ENCODE measurements around the gene MMP25. TPM values are rescaled to one million over a fixed set of nuclear protein-coding genes. Genes with fewer than 3 reads are reported as not detected.

Gene MMP25
- total RNA-seq, 1 experiment from 2014 or later, result 0.11 TPM

DNA sequence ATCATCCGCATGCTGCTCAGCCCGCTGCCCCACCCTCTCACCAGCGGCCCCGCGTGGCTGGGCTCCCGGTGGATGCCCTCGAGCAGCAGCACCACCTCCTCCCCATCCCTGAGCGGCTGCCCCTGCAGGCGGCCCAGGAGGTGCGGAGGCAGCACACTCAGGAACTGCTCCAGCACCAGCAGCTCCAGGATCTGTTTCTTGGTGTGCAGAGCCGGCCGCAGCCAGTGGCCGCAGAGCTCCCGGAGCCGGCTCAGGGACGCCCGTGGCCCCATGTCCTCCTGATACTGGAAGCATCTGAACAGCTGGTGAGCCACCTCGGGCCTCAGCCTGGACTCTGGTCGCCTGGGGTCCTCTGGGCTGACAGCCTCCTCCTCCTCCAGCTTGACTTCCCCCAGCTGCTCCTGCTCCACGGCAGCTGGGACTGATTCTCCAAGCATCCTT is 46.2 kb downstream of the MMP25 start:
- no peak for DNase-seq (ENCODE audit: low read depth)

DNA sequence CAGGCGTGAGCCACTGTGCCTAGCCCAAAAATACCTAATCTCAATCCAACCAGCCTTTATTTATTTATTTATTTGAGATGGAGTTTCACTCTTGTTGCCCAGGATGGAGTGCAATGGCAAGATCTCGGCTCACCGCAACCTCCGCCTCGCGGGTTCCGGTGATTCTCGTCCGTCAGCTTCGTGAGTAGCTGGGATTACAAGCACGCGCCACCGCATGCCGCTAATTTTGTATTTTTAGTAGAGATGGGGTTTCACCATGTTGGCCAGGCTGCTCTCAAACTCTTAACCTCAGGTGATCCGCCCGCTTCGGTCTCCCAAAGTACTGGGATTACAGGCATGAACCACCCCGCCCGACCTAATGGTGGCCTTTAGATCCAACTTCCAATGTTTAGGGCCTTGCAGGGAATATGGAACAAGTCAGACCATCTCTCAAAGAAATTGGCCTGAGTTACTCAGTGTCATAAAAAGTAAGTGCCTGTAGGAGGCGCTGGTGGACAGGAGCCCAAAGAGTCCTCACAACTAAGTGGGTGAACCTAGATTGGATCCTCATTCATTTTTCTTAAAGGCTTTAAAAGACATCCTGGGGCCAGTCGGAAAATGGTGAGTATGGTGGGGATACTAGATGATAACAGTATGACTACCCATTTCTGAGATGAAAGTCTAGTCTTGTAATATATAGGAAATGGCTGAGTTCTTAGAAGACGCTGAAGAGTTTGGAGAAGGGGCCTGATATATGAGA is 48.1 kb downstream of the MMP25 start:
- peak; percentile 50 for DNase-seq (ENCODE audit: low read depth)

DNA sequence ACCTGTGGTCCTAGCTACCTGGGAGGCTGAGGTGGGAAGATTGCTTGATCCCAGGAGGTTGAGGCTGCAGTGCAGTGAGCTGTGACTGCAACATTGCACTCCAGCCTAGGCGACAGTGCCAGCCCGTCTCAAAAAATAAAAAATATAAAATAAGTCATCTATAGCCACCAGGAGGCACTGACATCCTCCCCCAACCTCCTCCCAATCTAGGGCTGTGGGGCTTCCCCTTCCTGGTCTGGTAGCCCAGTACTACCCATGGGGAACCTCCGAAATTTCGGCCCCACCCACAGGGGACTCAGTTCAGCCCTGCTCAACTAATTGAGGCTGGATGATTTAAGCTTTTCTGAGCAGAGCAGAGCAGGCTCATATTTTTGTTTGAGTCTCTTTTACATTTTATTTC is 49.5 kb downstream of the MMP25 start:
- DNase-seq (ENCODE audit: low read depth), result no peak

DNA sequence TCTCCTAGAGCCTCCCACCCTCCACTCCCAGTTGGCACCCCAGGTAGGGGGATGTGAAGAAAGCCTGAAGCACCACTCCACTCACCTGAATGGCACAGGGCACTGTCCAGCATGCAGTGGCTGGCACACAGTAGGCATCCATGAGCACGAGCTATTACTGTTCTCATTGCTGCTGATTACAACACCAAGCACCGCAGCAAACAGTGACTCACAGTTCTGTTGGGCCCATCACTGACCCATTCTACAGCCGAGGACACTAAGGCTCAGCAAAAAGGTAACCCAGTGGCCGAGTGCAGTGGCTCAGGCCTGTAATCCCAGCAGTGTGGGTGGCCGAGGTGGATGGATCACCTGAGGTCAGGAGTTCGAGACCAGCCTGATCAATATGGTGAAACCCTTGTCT is 50.0 kb downstream of the MMP25 start:
- DNase-seq (ENCODE audit: low read depth), result no peak

DNA sequence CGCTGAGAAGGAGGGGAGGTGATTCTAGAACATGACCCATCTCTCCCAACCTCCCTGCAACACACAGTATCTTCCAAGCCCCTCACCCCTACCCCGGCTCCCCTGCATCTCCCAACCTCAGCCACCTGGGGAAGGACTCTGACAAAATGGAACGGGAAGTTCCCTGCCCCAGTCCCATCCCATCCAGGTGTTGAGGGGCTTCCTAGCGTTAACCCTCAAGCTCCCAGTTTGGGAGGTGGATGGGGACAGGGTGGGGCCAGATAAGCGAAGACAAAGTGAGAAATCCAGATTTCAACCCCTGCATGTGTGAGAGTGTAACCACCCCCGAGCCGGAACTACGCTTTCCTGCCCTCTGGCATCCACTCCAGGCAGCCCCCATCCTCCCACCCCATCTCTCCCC is 50.9 kb downstream of the MMP25 start:
- no peak for DNase-seq (ENCODE audit: low read depth)

DNA sequence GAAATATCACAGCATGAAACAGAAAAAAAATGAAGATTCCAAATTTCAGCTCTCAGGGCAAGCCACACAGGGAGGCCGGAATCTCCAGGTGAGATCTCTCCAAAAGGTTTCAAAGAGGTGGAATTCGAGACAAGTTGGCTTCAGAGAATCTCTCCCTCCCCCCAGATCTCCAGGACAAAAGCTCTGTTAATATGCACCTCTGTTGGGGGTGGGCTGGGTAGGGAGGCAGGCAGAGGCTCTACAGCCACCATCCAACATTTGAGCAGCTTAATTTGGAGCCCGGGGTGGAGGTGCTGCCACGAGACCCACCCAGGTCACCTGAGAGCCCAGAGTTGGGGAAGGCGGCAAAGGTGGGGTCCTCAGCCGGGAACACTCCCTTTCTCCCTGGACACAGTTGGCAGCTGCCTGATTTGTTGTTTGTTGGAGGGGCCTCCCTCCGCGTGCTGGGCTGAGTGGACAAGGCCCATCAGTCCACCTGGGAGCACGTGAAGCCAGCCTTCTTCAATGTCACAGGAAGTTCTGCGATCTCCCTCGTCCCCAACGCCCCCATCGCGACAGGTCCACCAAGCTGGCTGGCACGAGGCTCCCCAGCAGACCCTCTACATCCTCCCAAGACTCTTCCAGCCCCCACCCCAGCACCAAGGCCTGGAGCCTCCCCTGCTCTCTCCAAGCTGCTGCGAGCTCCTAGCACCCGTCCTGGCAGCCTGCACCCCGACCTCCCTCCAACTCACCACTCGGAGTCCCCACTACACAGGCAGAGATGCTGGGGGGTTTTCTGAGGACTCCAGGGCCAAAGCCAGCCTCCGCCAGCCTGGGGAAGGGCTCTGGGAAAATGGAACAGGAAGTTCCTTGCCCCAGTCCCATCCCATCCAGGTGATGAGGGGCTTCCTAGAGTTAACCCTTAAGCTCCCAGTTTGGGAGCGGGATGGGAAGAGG is 52.4 kb downstream of the MMP25 start, which contains the start of gene ZSCAN10:
Gene ZSCAN10, minus strand, starts transcription at position 836 of the 936 bp plus-strand sequence. CDS start 6,357 bp downstream, outside the sequence.
- no peak for DNase-seq (ENCODE audit: low read depth)

DNA sequence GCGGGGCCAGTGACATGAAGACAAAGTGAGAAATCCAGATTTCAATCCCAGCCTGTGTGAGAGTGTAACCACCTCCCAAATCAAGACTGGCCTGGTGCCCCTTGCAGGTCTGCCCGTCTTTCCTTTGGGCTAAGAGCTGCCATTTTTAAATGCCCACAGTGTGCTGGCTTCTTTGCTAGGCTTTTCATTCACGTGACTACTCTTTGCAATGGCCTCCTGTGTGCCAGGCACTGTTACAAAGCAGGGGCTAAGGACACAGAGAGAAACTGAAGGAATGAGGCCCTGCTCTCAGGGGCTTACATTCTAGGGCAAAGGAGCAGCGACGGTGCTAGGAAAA is 53.0 kb downstream of the MMP25 start:
- no peak for DNase-seq (ENCODE audit: low read depth)

DNA sequence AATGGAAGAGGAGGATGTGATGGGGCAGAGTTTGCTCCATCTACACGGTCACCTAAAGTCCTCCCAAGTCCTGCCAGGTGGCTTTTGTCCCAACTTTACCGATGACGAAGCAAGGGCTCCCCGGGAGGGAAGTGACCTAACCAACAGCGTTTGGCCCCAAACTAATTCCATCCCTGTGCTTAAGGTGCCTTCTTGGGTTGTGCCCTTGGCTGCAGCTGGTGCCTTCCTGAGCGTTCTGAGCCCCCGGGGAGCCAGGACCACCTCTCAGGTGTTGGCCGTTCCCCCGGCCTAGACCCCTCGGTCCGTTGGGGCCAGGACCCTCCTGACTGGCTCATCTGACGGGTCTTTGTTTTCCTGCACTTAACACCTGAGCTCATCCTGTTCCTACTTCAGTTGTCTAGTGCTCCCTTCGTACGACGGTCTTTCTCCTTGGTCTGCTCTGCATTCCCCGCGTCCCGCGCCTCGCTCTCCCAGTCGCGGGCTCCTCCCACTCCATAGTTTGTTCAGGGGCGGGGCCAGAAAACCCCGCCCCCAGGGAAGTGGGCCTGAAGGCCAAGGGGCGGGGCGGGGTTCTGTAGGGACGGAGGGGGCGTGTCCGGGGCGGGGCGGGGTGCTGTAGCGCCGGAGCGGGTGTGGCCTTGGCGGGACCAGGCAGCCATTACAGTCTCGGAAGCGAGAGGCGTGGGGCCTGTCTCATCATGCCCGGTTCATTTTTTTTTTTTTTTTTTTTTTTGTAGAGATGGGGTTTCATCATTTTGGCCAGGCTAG is 53.6 kb downstream of the MMP25 start:
- peak; percentile 77 for DNase-seq (ENCODE audit: low read depth)

DNA sequence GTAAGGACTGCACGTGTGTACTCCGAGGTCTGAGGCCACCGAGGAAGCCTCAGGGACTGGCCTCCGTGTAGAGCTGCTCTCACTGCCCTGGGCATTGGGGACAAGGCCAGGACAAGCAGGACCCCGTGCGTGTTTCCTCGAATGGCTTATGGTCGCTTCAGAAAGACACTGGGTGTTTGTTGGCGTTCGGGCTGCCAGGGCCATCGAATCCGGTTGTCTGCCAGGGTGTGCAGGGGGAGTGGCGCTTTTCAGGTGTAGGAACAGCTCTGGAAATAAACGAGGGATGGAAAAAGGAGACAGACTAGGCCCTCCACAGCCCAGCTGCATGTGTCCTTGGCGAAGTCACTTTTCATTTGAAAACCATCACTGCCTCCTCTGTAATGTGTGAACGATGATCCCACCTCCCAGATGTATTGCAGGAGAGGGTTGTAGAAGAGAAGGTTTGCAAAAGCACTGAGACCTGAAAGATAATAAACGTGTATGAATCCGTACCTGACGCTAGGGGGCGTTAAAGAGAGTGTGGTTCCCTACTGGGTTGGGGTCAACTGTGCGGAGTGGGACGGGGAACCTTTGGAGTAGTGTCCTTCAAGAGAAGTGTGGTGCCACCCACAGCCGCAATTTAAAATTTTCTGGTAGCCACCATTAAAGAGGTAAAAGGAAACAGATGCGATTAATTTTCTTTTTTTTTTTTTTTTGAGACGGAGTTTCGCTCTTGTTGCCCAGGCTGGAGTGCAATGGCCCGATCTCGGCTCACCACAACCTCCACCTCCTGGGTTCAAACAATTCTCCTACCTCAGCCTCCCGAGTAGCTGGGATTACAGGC is 54.9 kb downstream of the MMP25 start:
- no peak for DNase-seq (ENCODE audit: low read depth)

DNA sequence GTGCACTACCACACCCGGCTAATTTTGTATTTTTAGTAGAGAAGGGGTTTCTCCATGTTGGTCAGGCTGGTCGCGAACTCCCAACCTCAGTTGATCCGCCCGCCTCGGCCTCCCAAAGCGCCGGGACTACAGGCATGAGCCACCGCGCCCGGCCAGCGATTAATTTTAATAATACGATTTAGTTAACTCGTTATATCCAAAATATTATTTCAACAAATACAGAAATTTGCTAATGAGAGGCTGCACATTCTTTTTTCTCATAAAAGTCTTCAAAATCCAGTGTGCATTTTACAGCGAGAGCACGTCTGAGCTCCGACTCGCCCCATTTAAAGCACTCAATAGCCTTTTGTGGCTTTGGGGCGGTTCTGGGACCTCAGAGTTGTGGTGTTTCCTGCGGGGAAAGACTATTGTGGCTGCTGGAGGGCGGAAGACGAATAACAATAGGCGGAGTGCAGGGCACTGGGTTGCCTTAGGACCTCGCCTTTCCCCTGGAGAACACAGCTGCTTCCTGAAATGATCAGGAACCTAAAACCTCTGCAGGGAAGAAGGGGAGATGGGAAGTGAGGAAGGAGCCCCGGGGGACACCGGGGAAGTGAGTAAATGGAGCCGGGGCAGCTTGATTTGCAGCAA is 55.6 kb downstream of the MMP25 start:
- no peak for DNase-seq (ENCODE audit: low read depth)

DNA sequence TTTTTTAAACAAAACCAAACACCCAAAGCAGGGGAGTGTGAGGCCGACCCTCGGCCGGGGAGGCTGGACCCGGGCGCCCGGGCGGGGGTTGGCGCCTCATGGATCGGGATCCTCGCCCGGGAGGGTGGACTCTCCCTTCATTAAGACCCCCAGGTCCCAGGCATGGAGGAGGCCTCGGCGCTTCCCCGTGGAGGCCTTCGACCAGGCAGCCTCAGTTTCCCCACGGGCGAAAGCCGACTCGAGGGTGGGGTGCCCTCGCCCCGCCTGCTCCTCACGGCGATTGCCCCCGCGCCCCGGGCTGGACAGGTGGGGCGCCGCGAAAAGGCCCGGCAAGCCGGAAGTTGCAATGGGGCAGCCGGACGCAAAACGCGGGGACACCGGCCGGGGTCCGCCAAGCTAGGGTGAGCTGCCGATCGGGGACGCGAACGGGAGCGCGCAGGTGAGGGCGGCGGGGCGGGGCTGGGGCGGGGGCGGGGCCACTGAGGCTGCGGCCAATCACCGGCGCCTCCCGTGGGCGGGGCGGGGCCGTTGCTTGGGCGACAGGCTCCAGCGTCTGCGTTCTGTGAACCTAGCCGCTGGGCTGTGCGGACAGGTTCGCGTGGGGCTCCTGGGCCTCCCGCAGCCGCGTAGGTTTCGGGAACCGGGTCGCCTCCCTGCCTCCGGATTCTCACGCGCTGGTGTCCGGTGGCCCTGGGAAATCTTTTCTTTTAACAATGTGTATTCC is 60.0 kb downstream of the MMP25 start:
- DNase-seq (ENCODE audit: low read depth), result peak; percentile 80

Other genes with a start within 250 kb of the MMP25 start
- gene PRSS41, start 248.1 kb upstream of the MMP25 start, total RNA-seq (2014; rRNA removed), result not detected in 2 replicates
- gene PRSS21, start 229.3 kb upstream of the MMP25 start, total RNA-seq (2014; rRNA removed), result not detected in 2 replicates
- gene ZG16B, start 216.3 kb upstream of the MMP25 start, total RNA-seq (2014; rRNA removed), result not detected in 2 replicates
- not detected in 2 replicates for gene PRSS22, start 188.4 kb upstream of the MMP25 start, total RNA-seq (2014; rRNA removed)
- 70.2 and 79.7 TPM in 2 replicates for gene FLYWCH2, start 163.3 kb upstream of the MMP25 start, total RNA-seq (2014; rRNA removed)
- 38.6 and 43.4 TPM in 2 replicates for gene FLYWCH1, start 134.6 kb upstream of the MMP25 start, total RNA-seq (2014; rRNA removed)
- 1.5 and 1.7 TPM in 2 replicates for gene KREMEN2, start 82.3 kb upstream of the MMP25 start, total RNA-seq (2014; rRNA removed)
- 32.1 and 35.3 TPM in 2 replicates for gene PAQR4, start 77.2 kb upstream of the MMP25 start, total RNA-seq (2014; rRNA removed)
- gene PKMYT1, start 66.1 kb upstream of the MMP25 start, total RNA-seq (2014; rRNA removed), result 73.1 and 91.4 TPM in 2 replicates
- not detected in 2 replicates for gene CLDN9, start 33.6 kb upstream of the MMP25 start, total RNA-seq (2014; rRNA removed)
- 0.06 TPM in 2 replicates for gene CLDN6, start 28.4 kb upstream of the MMP25 start, total RNA-seq (2014; rRNA removed)
- 574 and 676 TPM in 2 replicates for gene TNFRSF12A, start 26.2 kb upstream of the MMP25 start, total RNA-seq (2014; rRNA removed)
- gene HCFC1R1, start 22.6 kb upstream of the MMP25 start, total RNA-seq (2014; rRNA removed), result 20.6 and 28.1 TPM in 2 replicates
- gene THOC6, start 22.5 kb upstream of the MMP25 start, total RNA-seq (2014; rRNA removed), result 18.0 and 18.7 TPM in 2 replicates
- not detected in 2 replicates for gene BICDL2, start 9.6 kb upstream of the MMP25 start, total RNA-seq (2014; rRNA removed)
- 9.6 and 12.3 TPM in 2 replicates for gene IL32, start 19.1 kb downstream of the MMP25 start, total RNA-seq (2014; rRNA removed)
- gene ZSCAN10, start 52.7 kb downstream of the MMP25 start, total RNA-seq (2014; rRNA removed), result not detected in 2 replicates
- gene ZNF205, start 66.0 kb downstream of the MMP25 start, total RNA-seq (2014; rRNA removed), result 17.0 and 19.2 TPM in 2 replicates
- gene ZNF213, start 88.5 kb downstream of the MMP25 start, total RNA-seq (2014; rRNA removed), result 4.6 and 4.7 TPM in 2 replicates
- gene OR1F1, start 141.6 kb downstream of the MMP25 start, total RNA-seq (2014; rRNA removed), result not detected in 2 replicates
- 10.4 and 11.9 TPM in 2 replicates for gene ZNF200, start 188.6 kb downstream of the MMP25 start, total RNA-seq (2014; rRNA removed)
- gene MEFV, start 210.1 kb downstream of the MMP25 start, total RNA-seq (2014; rRNA removed), result 0.06 TPM in 1 of 2 replicates, not detected in the other
- gene ZNF263, start 236.9 kb downstream of the MMP25 start, total RNA-seq (2014; rRNA removed), result 35.5 and 43.5 TPM in 2 replicates

Data from LHCN-M2 (cell line).